ENCODE measurements around the gene TMOD2.

The TMOD2 gene

DNA sequence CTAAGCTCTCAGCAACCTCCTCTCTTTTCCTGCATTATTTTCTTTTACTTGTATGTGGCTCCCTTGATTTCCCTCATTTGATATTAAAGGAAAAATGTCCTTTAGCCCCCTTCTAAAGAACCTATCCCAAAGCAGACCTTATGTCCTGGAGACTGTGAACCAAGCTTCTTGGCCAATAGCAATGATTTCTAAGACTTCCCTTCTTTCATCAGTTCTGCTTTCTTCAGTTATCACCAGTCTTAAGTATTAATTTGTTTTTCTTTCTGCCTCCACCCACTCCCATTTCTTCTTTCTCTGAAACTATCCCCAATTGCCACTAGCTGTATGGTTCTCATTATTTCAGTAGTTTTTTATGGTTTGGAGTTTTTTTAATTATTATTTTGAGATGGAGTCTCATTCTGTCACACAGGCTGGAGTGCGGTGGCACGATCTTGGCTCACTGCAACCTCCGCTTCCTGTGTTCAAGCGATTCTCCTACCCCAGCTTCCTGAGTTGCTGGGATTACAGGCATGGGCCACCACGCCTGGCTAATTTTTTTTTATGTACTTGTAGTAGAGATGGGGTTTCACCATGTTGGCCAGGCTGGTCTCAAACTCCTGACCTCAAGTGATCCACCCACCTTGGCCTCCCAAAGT lies 90.1 kb downstream of the TMOD2 start:
- H3K9me2 ChIP-seq (replicated peaks; ENCODE audit: insufficient read depth, low read length): no peaks in the 10 kb centered on the region
- TF ChIP-seq EZH2phosphoT487 (IDR thresholded peaks at IDR 0.05; ENCODE audit: low read length) (no peak), EZH2 (optimal IDR thresholded peaks at IDR 0.05; ENCODE audit: low read depth, low read length) (no peak), CTCF (IDR thresholded peaks at IDR 0.05; ENCODE audit: low read length) (no peak)
- no peaks in the 10 kb centered on the region for H3F3A ChIP-seq (ENCODE audit: insufficient read depth, low read length)
- H3K9ac ChIP-seq (ENCODE audit: low read length): no peak overlapping the region
- no peak overlapping the region for H3K27ac ChIP-seq (ENCODE audit: low read length)
- no peaks in the 10 kb centered on the region for H3K27me3 ChIP-seq (replicated peaks; ENCODE audit: insufficient read depth, low read length)
- no peak overlapping the region for H2AFZ ChIP-seq (ENCODE audit: low read length)
- H3K9me3 ChIP-seq (replicated peaks; ENCODE audit: insufficient read depth, low read length): no peaks in the 10 kb centered on the region
- no peak for DNase-seq
- peaks cover 100% of the 10 kb centered on the region for H3K79me2 ChIP-seq (ENCODE audit: low read length)
- H3K4me1 ChIP-seq (ENCODE audit: low read length): peaks cover 18% of the 10 kb centered on the region
- H3K4me3 ChIP-seq (ENCODE audit: low read length): no peak overlapping the region
- H3K4me2 ChIP-seq (ENCODE audit: low read depth, low read length): no peak overlapping the region
- peaks cover 4% of the 10 kb centered on the region; the same call in 1 of the 2 replicates for H4K20me1 ChIP-seq (ENCODE audit: insufficient read depth, low read length)
- H3K36me3 ChIP-seq (replicated peaks; ENCODE audit: insufficient read depth, low read length): no peaks in the 10 kb centered on the region

DNA sequence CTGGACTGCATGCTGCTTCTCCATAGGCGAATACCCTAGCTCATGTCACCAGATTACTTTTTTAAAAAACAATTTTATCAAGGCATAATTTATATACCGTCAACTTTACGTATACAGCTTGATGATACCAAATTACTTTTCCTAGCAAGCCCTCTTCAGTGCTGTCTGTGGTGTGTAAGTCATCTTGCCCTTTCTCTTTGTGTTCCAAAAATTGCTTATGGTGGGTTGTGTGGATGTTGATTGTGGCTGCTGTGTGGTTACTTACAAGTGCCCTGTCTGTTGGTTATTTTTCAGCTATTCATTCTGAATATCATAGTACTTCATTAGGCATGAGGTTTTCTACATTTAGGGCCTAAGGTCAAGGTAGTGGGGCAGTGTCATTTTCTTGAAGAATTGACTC lies 90.9 kb downstream of the TMOD2 start:
- Histone ChIP-seq H3K9me3 (replicated peaks; ENCODE audit: insufficient read depth, low read length) (no peaks in the 10 kb centered on the region), H4K20me1 (ENCODE audit: insufficient read depth, low read length) (peaks cover 4% of the 10 kb centered on the region; the same call in 1 of the 2 replicates), H3F3A (ENCODE audit: insufficient read depth, low read length) (no peaks in the 10 kb centered on the region), H2AFZ (ENCODE audit: low read length) (no peak overlapping the region), H3K27me3 (replicated peaks; ENCODE audit: insufficient read depth, low read length) (no peaks in the 10 kb centered on the region), H3K27ac (ENCODE audit: low read length) (no peak overlapping the region), H3K36me3 (replicated peaks; ENCODE audit: insufficient read depth, low read length) (no peaks in the 10 kb centered on the region), H3K9ac (ENCODE audit: low read length) (no peak overlapping the region), H3K4me1 (ENCODE audit: low read length) (peaks cover 14% of the 10 kb centered on the region), H3K4me3 (ENCODE audit: low read length) (no peak overlapping the region), H3K4me2 (ENCODE audit: low read depth, low read length) (no peak overlapping the region), H3K9me2 (replicated peaks; ENCODE audit: insufficient read depth, low read length) (no peaks in the 10 kb centered on the region), H3K79me2 (ENCODE audit: low read length) (peaks cover 100% of the 10 kb centered on the region)
- TF ChIP-seq EZH2 (optimal IDR thresholded peaks at IDR 0.05; ENCODE audit: low read depth, low read length) (no peak), EZH2phosphoT487 (IDR thresholded peaks at IDR 0.05; ENCODE audit: low read length) (no peak), CTCF (IDR thresholded peaks at IDR 0.05; ENCODE audit: low read length) (no peak)
- no peak for DNase-seq

GRCh38 chr15:51842852-51843737 lies 91.7 kb downstream of the TMOD2 start:
- no peaks in the 10 kb centered on the region for H3K9me2 ChIP-seq (replicated peaks; ENCODE audit: insufficient read depth, low read length)
- peak overlapping the region; percentile 26; the same call in 1 of the 2 replicates for H3K27ac ChIP-seq (ENCODE audit: low read length)
- H3K4me3 ChIP-seq (ENCODE audit: low read length): no peak overlapping the region
- H3K79me2 ChIP-seq (ENCODE audit: low read length): peaks cover 100% of the 10 kb centered on the region
- no peaks in the 10 kb centered on the region for H3K27me3 ChIP-seq (replicated peaks; ENCODE audit: insufficient read depth, low read length)
- H3K9me3 ChIP-seq (replicated peaks; ENCODE audit: insufficient read depth, low read length): no peaks in the 10 kb centered on the region
- DNase-seq: no peak
- TF ChIP-seq EZH2phosphoT487 (IDR thresholded peaks at IDR 0.05; ENCODE audit: low read length) (no peak), CTCF (IDR thresholded peaks at IDR 0.05; ENCODE audit: low read length) (no peak), EZH2 (optimal IDR thresholded peaks at IDR 0.05; ENCODE audit: low read depth, low read length) (no peak)
- no peak overlapping the region for H3K9ac ChIP-seq (ENCODE audit: low read length)
- peaks cover 4% of the 10 kb centered on the region; the same call in 1 of the 2 replicates for H4K20me1 ChIP-seq (ENCODE audit: insufficient read depth, low read length)
- peaks cover 14% of the 10 kb centered on the region for H3K4me1 ChIP-seq (ENCODE audit: low read length)
- H3K36me3 ChIP-seq (replicated peaks; ENCODE audit: insufficient read depth, low read length): no peaks in the 10 kb centered on the region
- no peak overlapping the region for H2AFZ ChIP-seq (ENCODE audit: low read length)
- H3F3A ChIP-seq (ENCODE audit: insufficient read depth, low read length): no peaks in the 10 kb centered on the region
- peak overlapping the region; percentile 0; the same call in 1 of the 2 replicates for H3K4me2 ChIP-seq (ENCODE audit: low read depth, low read length)

Measured in MM.1S (cell line).